HEK293T (cell line): ENCODE data around the gene LCN15.

Experiments
- BHLHE40 ChIP-seq: fragments of 450-650 bp; IDR thresholded peaks from 2 replicates; pipeline ENCODE4 v1.6.1; 2016; ENCODE audit warnings: mild to moderate bottlenecking, moderate library complexity, borderline replicate concordance
- ELF4 ChIP-seq: fragments of 450-650 bp; IDR thresholded peaks from 2 replicates; pipeline ENCODE4 v1.6.1; 2017; ENCODE audit warnings: antibody characterized with exemption
- FOXA1 ChIP-seq: fragments of 450-650 bp; IDR thresholded peaks from 2 replicates; pipeline ENCODE4 v1.6.1; 2016; ENCODE audit warnings: mild to moderate bottlenecking
- FOXK2 ChIP-seq: fragments of 450-650 bp; IDR thresholded peaks from 2 replicates; pipeline ENCODE4 v1.6.1; 2016; ENCODE audit warnings: mild to moderate bottlenecking
- FOXM1 ChIP-seq: fragments of 450-650 bp; IDR thresholded peaks from 2 replicates; pipeline ENCODE4 v1.6.1; 2017; ENCODE audit warnings: mild to moderate bottlenecking, borderline replicate concordance
- HDGF ChIP-seq: fragments of 450-650 bp; IDR thresholded peaks from 2 replicates; pipeline ENCODE4 v1.6.1; 2017; ENCODE audit warnings: antibody characterized with exemption, borderline replicate concordance
- L3MBTL2 ChIP-seq: fragments of 450-650 bp; conservative IDR thresholded peaks from 2 replicates; pipeline ENCODE4 v1.6.1; 2016; ENCODE audit warnings: mild to moderate bottlenecking
- LEF1 ChIP-seq: fragments of 450-650 bp; IDR thresholded peaks from 2 replicates; pipeline ENCODE4 v1.6.1; 2017; ENCODE audit warnings: mild to moderate bottlenecking, borderline replicate concordance
- NFRKB ChIP-seq: fragments of 450-650 bp; IDR thresholded peaks from 2 replicates; pipeline ENCODE4 v1.6.1; 2016; ENCODE audit warnings: mild to moderate bottlenecking, moderate library complexity
- PKNOX1 ChIP-seq: fragments of 450-650 bp; IDR thresholded peaks from 2 replicates; pipeline ENCODE4 v1.6.1; 2016
- SP1 ChIP-seq: fragments of 450-650 bp; IDR thresholded peaks from 2 replicates; pipeline ENCODE4 v1.6.1; 2017
- SUZ12 ChIP-seq: fragments of 450-650 bp; IDR thresholded peaks from 2 replicates; pipeline ENCODE4 v1.6.1; 2016; ENCODE audit warnings: mild to moderate bottlenecking
- TARDBP ChIP-seq: fragments of 450-650 bp; IDR thresholded peaks from 2 replicates; pipeline ENCODE4 v1.6.1; 2016

GRCh38 chr9:136754059-136754572 lies 10.2 kb downstream of the LCN15 start:
- no peak for TF ChIP-seq L3MBTL2
- no peak for TF ChIP-seq TARDBP
- TF ChIP-seq FOXA1, result no peak
- no peak for TF ChIP-seq HDGF
- TF ChIP-seq NFRKB, result no peak
- TF ChIP-seq SUZ12, result no peak
- TF ChIP-seq SP1, result no peak
- no peak for TF ChIP-seq FOXM1
- TF ChIP-seq PKNOX1, result no peak
- no peak for TF ChIP-seq BHLHE40
- no peak for TF ChIP-seq FOXK2
- TF ChIP-seq LEF1, result no peak
- no peak for TF ChIP-seq ELF4
